SK-N-SH (cell line): ENCODE measurements around the gene SSBP1. TPM values are rescaled to one million over a fixed set of nuclear protein-coding genes. Genes with fewer than 3 reads are reported as not detected.

Experiments
- CTCF ChIA-PET: fragments of 300-600, 350-600 bp; formaldehyde crosslinking; extraction: SDS; loops from one replicate; lab custom pipeline; 2021; lab: Yijun Ruan, JAX
- POLR2A ChIA-PET: fragments of 350-600 bp; sonication (Branson Sonifier 250); formaldehyde crosslinking; extraction: SDS; loops from one replicate; lab custom pipeline; 2020; ENCODE audit warnings: antibody characterized with exemption, inconsistent platforms; lab: Yijun Ruan, JAX
- DNase-seq: peaks from one replicate; pipeline ENCODE4 v3.0.0; 2012
- H2AFZ ChIP-seq: fragments of 200-600 bp; sonication (generic); 2 replicates; pipeline ENCODE4 v1.8.1; 2016; ENCODE audit warnings: antibody characterized with exemption, mild to moderate bottlenecking, low read depth
- H3F3A ChIP-seq: fragments of 200-600 bp; sonication (generic); replicated peaks from 2 replicates; pipeline ENCODE3; 2016; ENCODE audit warnings: antibody characterized with exemption, mild to moderate bottlenecking; ENCODE audit not compliant: insufficient read depth
- H3K27ac ChIP-seq, 2 experiments: fragments of 200-500 bp in 1 of 2; fragments of 200-600 bp in 1 of 2; sonication (Bioruptor generic) in 1 of 2; sonication (generic), shearing (Covaris generic) in 1 of 2; 2 replicates each; pipeline versions ENCODE4 v1.5.1 to v1.6.1; 2014 to 2016; ENCODE audit warnings: low read depth in 2 of 2, inconsistent platforms in 1 of 2, low read length in 1 of 2, mild to moderate bottlenecking in 1 of 2, mixed read lengths in 1 of 2
- H3K27me3 ChIP-seq: fragments of 200-600 bp; sonication (generic), shearing (Covaris generic); 2 replicates; pipeline ENCODE4 v1.6.1; 2016; ENCODE audit warnings: mixed run types; ENCODE audit not compliant: insufficient read depth
- H3K36me3 ChIP-seq, 2 experiments: fragments of 200-500 bp in 1 of 2; fragments of 200-600 bp in 1 of 2; sonication (Bioruptor generic) in 1 of 2; sonication (generic) in 1 of 2; replicated peaks in 1 of 2; 2 replicates each; pipeline versions ENCODE3 to v1.5.1; 2014 to 2016; ENCODE audit warnings: low read length in 1 of 2, mild to moderate bottlenecking in 1 of 2; ENCODE audit not compliant: insufficient read depth in 2 of 2, control insufficient read depth in 1 of 2
- H3K4me1 ChIP-seq, 2 experiments: fragments of 200-500 bp in 1 of 2; fragments of 200-600 bp in 1 of 2; sonication (Bioruptor generic) in 1 of 2; sonication (generic), shearing (Covaris generic) in 1 of 2; 2 replicates each; pipeline versions ENCODE4 v1.5.1 to v1.6.1; 2014 to 2016; ENCODE audit warnings: low read depth in 1 of 2, low read length in 1 of 2, mixed run types in 1 of 2; ENCODE audit not compliant: insufficient read depth in 2 of 2, control insufficient read depth in 1 of 2
- H3K4me2 ChIP-seq: fragments of 200-600 bp; sonication (generic), shearing (Covaris generic); 2 replicates; pipeline ENCODE4 v1.6.1; 2017; ENCODE audit warnings: mixed run types
- H3K4me3 ChIP-seq, 2 experiments: fragments of 200-500 bp in 1 of 2; fragments of 200-600 bp in 1 of 2; sonication (Bioruptor generic) in 1 of 2; sonication (generic), shearing (Covaris generic) in 1 of 2; 2 replicates each; pipeline versions ENCODE4 v1.5.1 to v1.8.1; 2014 to 2016; ENCODE audit warnings: low read depth in 2 of 2, inconsistent platforms in 1 of 2, low read length in 1 of 2, mild to moderate bottlenecking in 1 of 2, mixed read lengths in 1 of 2, moderate library complexity in 1 of 2
- H3K79me2 ChIP-seq: fragments of 200-600 bp; sonication (generic); 2 replicates; pipeline ENCODE4 v1.8.1; 2017; ENCODE audit warnings: mild to moderate bottlenecking; ENCODE audit not compliant: insufficient read depth
- H3K9ac ChIP-seq: fragments of 200-600 bp; sonication (generic); 2 replicates; pipeline ENCODE4 v1.6.1; 2017; ENCODE audit warnings: mixed run types
- H3K9me2 ChIP-seq: fragments of 200-600 bp; sonication (generic); 2 replicates; pipeline ENCODE4 v1.6.1; 2017; ENCODE audit warnings: mixed run types
- H3K9me3 ChIP-seq: fragments of 200-600 bp; sonication (generic); 2 replicates; pipeline ENCODE4 v1.6.1; 2017; ENCODE audit warnings: mixed run types, mild to moderate bottlenecking, moderate library complexity
- H4K20me1 ChIP-seq: fragments of 200-600 bp; sonication (generic); 2 replicates; pipeline ENCODE4 v1.6.1; 2017; ENCODE audit warnings: mild to moderate bottlenecking, mixed run types; ENCODE audit not compliant: insufficient read depth
- CHD2 ChIP-seq: fragments of 150-350 bp; IDR thresholded peaks from 2 replicates; pipeline ENCODE4 v1.6.1; 2018; ENCODE audit warnings: low read length; ENCODE audit not compliant: partially characterized antibody
- ELF1 ChIP-seq: IDR thresholded peaks from 2 replicates; pipeline ENCODE4 v1.4.0; 2012
- EZH2phosphoT487 ChIP-seq: fragments of 200-600 bp; sonication (generic); IDR thresholded peaks from 2 replicates; pipeline ENCODE4 v1.6.1; 2017; ENCODE audit warnings: low read depth, mixed run types, mild to moderate bottlenecking, antibody characterized with exemption, moderate library complexity, borderline replicate concordance
- FOXJ3 ChIP-seq: sonication (generic); formaldehyde crosslinking; IDR thresholded peaks from 2 replicates; pipeline ENCODE4 v1.5.1; 2020; ENCODE audit warnings: mild to moderate bottlenecking, missing genetic modification reagents
- FOXM1 ChIP-seq: IDR thresholded peaks from 2 replicates; pipeline ENCODE4 v1.4.0; 2012; ENCODE audit warnings: low read depth, mild to moderate bottlenecking
- GABPA ChIP-seq: IDR thresholded peaks from 2 replicates; pipeline ENCODE4 v1.4.0; 2012; ENCODE audit warnings: low read depth, mild to moderate bottlenecking
- JUND ChIP-seq: IDR thresholded peaks from 2 replicates; pipeline ENCODE4 v1.4.0; 2012
- MAX ChIP-seq: IDR thresholded peaks from 2 replicates; pipeline ENCODE4 v1.4.0; 2012; ENCODE audit warnings: low read depth
- MEF2A ChIP-seq: IDR thresholded peaks from 2 replicates; pipeline ENCODE4 v1.4.0; 2012; ENCODE audit warnings: low read depth, borderline replicate concordance
- MXI1 ChIP-seq: IDR thresholded peaks from 2 replicates; pipeline ENCODE4 v1.6.1; 2012; ENCODE audit warnings: mild to moderate bottlenecking, low read depth, low read length, improper control_type of control experiment
- NFIC ChIP-seq: IDR thresholded peaks from 2 replicates; pipeline ENCODE4 v1.4.0; 2012; ENCODE audit warnings: borderline replicate concordance
- NRF1 ChIP-seq: IDR thresholded peaks from 2 replicates; pipeline ENCODE4 v1.6.1; 2012; ENCODE audit warnings: low read depth, mild to moderate bottlenecking, low read length
- PBX3 ChIP-seq: IDR thresholded peaks from 2 replicates; pipeline ENCODE4; 2012
- RAD21 ChIP-seq: IDR thresholded peaks from 2 replicates; pipeline ENCODE4 v1.6.1; 2012; ENCODE audit warnings: mild to moderate bottlenecking, low read length
- RCOR1 ChIP-seq: fragments of 150-350 bp; IDR thresholded peaks from 2 replicates; pipeline ENCODE4 v1.6.1; 2017; ENCODE audit warnings: antibody characterized with exemption, low read length
- REST ChIP-seq: IDR thresholded peaks from 2 replicates; pipeline ENCODE4 v1.6.1; 2012; ENCODE audit warnings: mild to moderate bottlenecking, low read depth, low read length, moderate library complexity
- RXRA ChIP-seq: IDR thresholded peaks from 2 replicates; pipeline ENCODE4 v1.4.0; 2012; ENCODE audit warnings: low read depth, mild to moderate bottlenecking, borderline replicate concordance
- SIN3A ChIP-seq: IDR thresholded peaks from 2 replicates; pipeline ENCODE4 v1.6.1; 2012; ENCODE audit warnings: low read depth, mild to moderate bottlenecking, low read length, moderate library complexity, borderline replicate concordance
- TCF12 ChIP-seq: IDR thresholded peaks from 2 replicates; pipeline ENCODE4 v1.4.0; 2012
- TEAD4 ChIP-seq: IDR thresholded peaks from 2 replicates; pipeline ENCODE4 v1.4.0; 2012; ENCODE audit warnings: mild to moderate bottlenecking, borderline replicate concordance; ENCODE audit not compliant: insufficient read depth
- USF1 ChIP-seq: IDR thresholded peaks from 2 replicates; pipeline ENCODE4 v1.4.0; 2012; ENCODE audit warnings: low read depth, borderline replicate concordance
- USF2 ChIP-seq: fragments of 150-350 bp; IDR thresholded peaks from 2 replicates; pipeline ENCODE4 v1.6.1; 2017; ENCODE audit warnings: antibody characterized with exemption, low read length, low read depth, borderline replicate concordance
- YY1 ChIP-seq: IDR thresholded peaks from 2 replicates; pipeline ENCODE4 v1.4.0; 2012; ENCODE audit warnings: low read depth, mild to moderate bottlenecking
- ZBTB33 ChIP-seq: IDR thresholded peaks from 2 replicates; pipeline ENCODE4 v1.4.0; 2012; ENCODE audit warnings: low read depth, borderline replicate concordance
- WGBS: methylation state at CpG from one replicate; pipeline ENCODE4 v1.1.6; 2017; ENCODE audit warnings: low lambda C conversion rate; 5-methylcytosine and 5-hydroxymethylcytosine counted together
- polyA plus RNA-seq, 3 experiments: library from polyadenylated mRNA; depleted of rRNA; stranded (reverse); fragments of >200 nt; gene quantifications; 2 replicates each; pipeline ENCODE4 v1.2.3, GENCODE V29; 2012

The SSBP1 gene
- 191 and 212 TPM in 2 replicates for polyA plus RNA-seq (2012; rRNA removed)
- polyA plus RNA-seq (2012; cell fraction: cytosol; rRNA removed), result 287 and 438 TPM in 2 replicates
- 78.4 and 137 TPM in 2 replicates for polyA plus RNA-seq (2012; cell fraction: nucleus; rRNA removed)

DNA sequence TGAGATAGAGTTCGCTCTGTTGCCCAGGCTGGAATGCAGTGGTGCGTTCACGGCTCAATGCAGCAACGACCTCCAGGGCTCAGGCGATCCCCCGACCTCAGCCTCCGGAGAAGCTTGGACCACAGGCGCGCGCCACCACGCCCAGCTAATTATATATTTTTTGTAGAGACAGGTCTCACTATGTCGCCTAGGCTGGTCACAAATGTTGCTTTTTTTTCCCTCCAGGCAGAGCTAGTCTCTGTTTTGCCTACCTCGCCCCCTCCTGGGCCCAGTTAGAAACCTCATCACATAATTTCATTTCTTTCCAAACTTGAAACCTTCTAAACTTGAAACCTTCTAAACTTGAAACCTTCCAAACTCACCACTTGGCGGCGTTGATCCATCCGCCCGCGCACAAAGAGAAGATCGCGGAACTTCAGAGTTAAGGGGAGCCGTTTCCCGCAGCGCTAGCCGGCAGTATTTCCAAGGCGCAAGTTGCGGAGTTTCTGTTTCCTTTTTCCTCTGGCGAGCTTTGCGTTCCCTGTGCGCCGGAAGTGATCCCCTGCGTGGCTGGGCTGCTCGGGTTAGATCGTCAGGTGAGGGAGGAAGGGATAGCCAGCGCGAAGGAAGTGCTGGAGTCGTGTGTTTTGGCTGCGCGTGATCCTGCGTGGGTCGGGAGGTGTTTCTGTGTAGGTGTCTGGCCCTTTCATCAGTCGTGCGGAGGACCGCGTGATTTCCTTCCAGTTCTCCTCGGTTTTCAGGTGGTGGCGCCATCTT lies at the start of gene SSBP1:
SSBP1 (plus strand) TSS at position 523 of the 756 bp plus-strand sequence. CDS start 809 bp downstream, outside the sequence.
- Histone ChIP-seq H3K9me3 (no peaks in the 10 kb centered on the region), H3K4me3 (peak within 1 kb of the TSS; percentile 94 to 95), H3K4me1 (peaks cover 6 to 26% of the 10 kb centered on the region in 2 experiments; a peak in 2 of 4 replicates), H3F3A (peaks cover 4% of the 10 kb centered on the region), H4K20me1 (no peaks in the 10 kb centered on the region), H3K9ac (peak within 1 kb of the TSS; percentile 83), H3K4me2 (peak within 1 kb of the TSS; percentile 78), H3K9me2 (no peaks in the 10 kb centered on the region), H3K79me2 (peaks cover 40% of the 10 kb centered on the region), H3K36me3 (peaks cover 35 to 37% of the 10 kb centered on the region in 2 experiments), H3K27ac (peak within 1 kb of the TSS; percentile 69 to 93), H2AFZ (peak within 1 kb of the TSS; percentile 99), H3K27me3 (no peaks in the 10 kb centered on the region)
- ChIA-PET POLR2A (interaction anchor here (0.6 to 1.3 kb wide), 18 partner anchors 16 to 723 kb away, joined by 3 to 7 read pairs (median 4); partner anchors contain the start of genes AGK, DENND11 and MRPS33), CTCF (interaction anchor here (0.6 to 9.4 kb wide), 51 partner anchors 10 to 1573 kb away, joined by 3 to 124 read pairs (median 5); partner anchors contain the start of genes AGK, DENND11, MRPS33 and TAS2R3)
- WGBS, result 2% methylated on average over 46 of the region's 46 CpGs
- peak; percentile 88 for DNase-seq
- peak; percentile 98 for TF ChIP-seq RCOR1
- no peak for TF ChIP-seq JUND
- TF ChIP-seq SIN3A, result peak; percentile 89; the same call in 1 of the 2 replicates
- TF ChIP-seq FOXM1, result peak; percentile 68
- peak; percentile 97 for TF ChIP-seq CHD2
- peak; percentile 96 for TF ChIP-seq MXI1
- TF ChIP-seq USF2, result no peak
- peak; percentile 83 for TF ChIP-seq YY1
- peak; percentile 64; the same call in 1 of the 2 replicates for TF ChIP-seq NFIC
- peak; percentile 61 for TF ChIP-seq RAD21
- peak; percentile 85 for TF ChIP-seq FOXJ3
- no peak for TF ChIP-seq EZH2phosphoT487
- no peak for TF ChIP-seq REST
- TF ChIP-seq PBX3, result no peak; the same call in none of the 2 replicates
- no peak; the same call in 1 of the 2 replicates for TF ChIP-seq RXRA
- peak; percentile 100 for TF ChIP-seq GABPA
- peak; percentile 2; the same call in 1 of the 2 replicates for TF ChIP-seq NRF1
- peak; percentile 96 for TF ChIP-seq ELF1
- TF ChIP-seq ZBTB33, result peak; percentile 84
- TF ChIP-seq TCF12, result peak; percentile 72
- TF ChIP-seq MEF2A, result 0 out of 2 replicates have a peak, but pooled peaks have one; percentile 13
- TF ChIP-seq MAX, result peak; percentile 98
- TF ChIP-seq TEAD4, result no peak; the same call in 1 of the 2 replicates
- TF ChIP-seq USF1, result peak; percentile 55; the same call in 1 of the 2 replicates
